ENCODE data around the gene DSCAM.

DSCAM gene

GRCh38 chr21:40250514-40251294, 596.3 kb downstream of the DSCAM start:
- no peak for TF ChIP-seq SIN3A (IDR thresholded peaks at IDR 0.05; ENCODE audit: borderline replicate concordance, insufficient read depth, low read length)

- TF ChIP-seq TAF1 (IDR thresholded peaks at IDR 0.05; ENCODE audit: borderline replicate concordance, insufficient read depth, low read length) (no peak), POLR2AphosphoS5 (IDR thresholded peaks at IDR 0.05; ENCODE audit: low read depth, low read length) (no peak)
These were observed 602.0 kb downstream of the DSCAM start for GRCh38 chr21:40244981-40245380.

GRCh38 chr21:40243685-40244084, 603.3 kb downstream of the DSCAM start:
- no peak for TF ChIP-seq FOXP2 (optimal IDR thresholded peaks at IDR 0.05; ENCODE audit: borderline replicate concordance, extremely low read depth, extremely low read length, insufficient read depth)
- no peak for TF ChIP-seq TAF1 (IDR thresholded peaks at IDR 0.05; ENCODE audit: borderline replicate concordance, insufficient read depth, low read length)
- no peak for TF ChIP-seq POLR2AphosphoS5 (IDR thresholded peaks at IDR 0.05; ENCODE audit: low read depth, low read length)
- no peak for TF ChIP-seq SIN3A (IDR thresholded peaks at IDR 0.05; ENCODE audit: borderline replicate concordance, insufficient read depth, low read length)
- TF ChIP-seq REST (IDR thresholded peaks at IDR 0.05; ENCODE audit: insufficient read depth in 1 of 2, low read depth in 2 of 2, low read length in 2 of 2) = no peak

- TF ChIP-seq SIN3A (IDR thresholded peaks at IDR 0.05; ENCODE audit: borderline replicate concordance, insufficient read depth, low read length) (no peak), FOXP2 (optimal IDR thresholded peaks at IDR 0.05; ENCODE audit: borderline replicate concordance, extremely low read depth, extremely low read length, insufficient read depth) (no peak), REST (IDR thresholded peaks at IDR 0.05; ENCODE audit: insufficient read depth in 1 of 2, low read depth in 2 of 2, low read length in 2 of 2) (no peak), TAF1 (IDR thresholded peaks at IDR 0.05; ENCODE audit: borderline replicate concordance, insufficient read depth, low read length) (no peak), POLR2AphosphoS5 (IDR thresholded peaks at IDR 0.05; ENCODE audit: low read depth, low read length) (no peak)
These were observed 604.2 kb downstream of the DSCAM start for GRCh38 chr21:40242586-40243265.

GRCh38 chr21:40235528-40235927, 611.4 kb downstream of the DSCAM start:
- TF ChIP-seq SIN3A (IDR thresholded peaks at IDR 0.05; ENCODE audit: borderline replicate concordance, insufficient read depth, low read length) (no peak), TAF1 (IDR thresholded peaks at IDR 0.05; ENCODE audit: borderline replicate concordance, insufficient read depth, low read length) (no peak), POLR2AphosphoS5 (IDR thresholded peaks at IDR 0.05; ENCODE audit: low read depth, low read length) (no peak), FOXP2 (optimal IDR thresholded peaks at IDR 0.05; ENCODE audit: borderline replicate concordance, extremely low read depth, extremely low read length, insufficient read depth) (no peak), REST (IDR thresholded peaks at IDR 0.05; ENCODE audit: insufficient read depth in 1 of 2, low read depth in 2 of 2, low read length in 2 of 2) (no peak)

- TF ChIP-seq REST (IDR thresholded peaks at IDR 0.05; ENCODE audit: insufficient read depth in 1 of 2, low read depth in 2 of 2, low read length in 2 of 2) = no peak
- no peak for TF ChIP-seq FOXP2 (optimal IDR thresholded peaks at IDR 0.05; ENCODE audit: borderline replicate concordance, extremely low read depth, extremely low read length, insufficient read depth)
- TF ChIP-seq SIN3A (IDR thresholded peaks at IDR 0.05; ENCODE audit: borderline replicate concordance, insufficient read depth, low read length) = no peak
- no peak for TF ChIP-seq TAF1 (IDR thresholded peaks at IDR 0.05; ENCODE audit: borderline replicate concordance, insufficient read depth, low read length)
- no peak for TF ChIP-seq POLR2AphosphoS5 (IDR thresholded peaks at IDR 0.05; ENCODE audit: low read depth, low read length)
These were observed 615.0 kb downstream of the DSCAM start for GRCh38 chr21:40231979-40232378.

Measured in PFSK-1 (cell line).